HCT116 (cell line): ENCODE data around the gene DDX10. TPM values are rescaled to one million over a fixed set of nuclear protein-coding genes. Genes with fewer than 3 reads are reported as not detected.

Source experiments
- ATAC-seq: fragments of 200-7000 bp; cut with Tn5 transposase; 2 replicates; pipeline ENCODE4 v1.9.1; 2020; ENCODE audit warnings: mild to moderate bottlenecking, moderate library complexity
- BruUV-seq: library from RNA; stranded (reverse); fragments of 400-500 nt; replicated peaks from 2 replicates; lab custom pipeline; 2021; lab: Mats Ljungman, UMichigan
- CTCF ChIA-PET: fragments of 300-600 bp; sonication (Branson Sonifier 250); formaldehyde crosslinking; loops from one replicate; lab custom pipeline; 2021; ENCODE audit warnings: antibody characterized with exemption; lab: Charles Lee
- POLR2A ChIA-PET: fragments of 300-600, 350-600 bp; sonication (Branson Sonifier 250); formaldehyde crosslinking; loops from one replicate; lab custom pipeline; 2021; ENCODE audit warnings: antibody characterized with exemption; lab: Charles Lee
- RAD21 ChIA-PET, 2 experiments: fragments of 300-600 bp; sonication (Branson Sonifier 250); formaldehyde crosslinking; loops; one replicate each; lab custom pipeline; 2023; ENCODE audit warnings: low total read pairs in 2 of 2; ENCODE audit not compliant: uncharacterized antibody in 2 of 2, unreplicated experiment in 2 of 2, low non-redundant PET in 1 of 2; lab: Charles Lee
- DNase-seq: peaks from one replicate; pipeline ENCODE4 v3.0.0-alpha.2; 2010; ENCODE audit warnings: low read depth, low spot score
- H2AFZ ChIP-seq: fragments of 200-600 bp; shearing (Covaris generic), sonication (generic); 2 replicates; pipeline ENCODE4 v1.6.1; 2017; ENCODE audit warnings: low read depth, mixed run types, mixed read lengths, antibody characterized with exemption, low read length; ENCODE audit not compliant: poor library complexity, severe bottlenecking
- H3K27ac ChIP-seq: 2 replicates; pipeline ENCODE4 v1.5.1; 2012; ENCODE audit warnings: low read depth, low read length
- H3K27me3 ChIP-seq: fragments of 200-600 bp; sonication (generic); 2 replicates; pipeline ENCODE4 v1.6.1; 2016; ENCODE audit warnings: mixed run types, low read length, mixed read lengths; ENCODE audit not compliant: insufficient read depth
- H3K36me3 ChIP-seq, 2 experiments: fragments of 200-500 bp in 1 of 2; fragments of 200-600 bp in 1 of 2; sonication (Bioruptor generic) in 1 of 2; sonication (generic) in 1 of 2; 2 replicates each; pipeline versions ENCODE4 v1.5.1 to v1.6.1; 2014 to 2016; ENCODE audit warnings: low read length in 2 of 2, inconsistent platforms in 1 of 2, mixed read lengths in 1 of 2, mixed run types in 1 of 2; ENCODE audit not compliant: insufficient read depth in 2 of 2, control insufficient read depth in 1 of 2
- H3K4me1 ChIP-seq, 2 experiments: fragments of 200-600 bp in 1 of 2; sonication (generic) in 1 of 2; 2 replicates each; pipeline versions ENCODE4 v1.5.1 to v1.6.1; 2012 to 2017; ENCODE audit warnings: low read length in 2 of 2, inconsistent platforms in 1 of 2, mild to moderate bottlenecking in 1 of 2, mixed read lengths in 1 of 2, mixed run types in 1 of 2, moderate library complexity in 1 of 2; ENCODE audit not compliant: insufficient read depth in 2 of 2, control insufficient read depth in 1 of 2
- H3K4me2 ChIP-seq: fragments of 200-600 bp; sonication (generic); 2 replicates; pipeline ENCODE4 v1.6.1; 2017; ENCODE audit warnings: mixed run types, low read length, mixed read lengths
- H3K4me3 ChIP-seq, 2 experiments: fragments of 200-600 bp in 1 of 2; sonication (generic) in 1 of 2; replicated peaks in 1 of 2; 2 replicates each; pipeline ENCODE4 v1.5.1; 2011 to 2016; ENCODE audit warnings: low read length in 2 of 2, control low read depth in 1 of 2, low read depth in 1 of 2, mild to moderate bottlenecking in 1 of 2, mixed read lengths in 1 of 2, mixed run types in 1 of 2
- H3K79me2 ChIP-seq: fragments of 200-600 bp; sonication (generic); 2 replicates; pipeline ENCODE4 v1.6.1; 2017; ENCODE audit warnings: mild to moderate bottlenecking, mixed run types, low read length, moderate library complexity, mixed read lengths; ENCODE audit not compliant: insufficient read depth
- H3K9ac ChIP-seq: fragments of 200-600 bp; sonication (generic); 2 replicates; pipeline ENCODE4 v1.6.1; 2016; ENCODE audit warnings: low read length, mixed read lengths
- H3K9me2 ChIP-seq: fragments of 200-600 bp; sonication (generic), shearing (Covaris generic); 2 replicates; pipeline ENCODE4 v1.6.1; 2017; ENCODE audit warnings: mixed run types, mild to moderate bottlenecking, moderate library complexity; ENCODE audit not compliant: insufficient read depth
- H3K9me3 ChIP-seq, 2 experiments: fragments of 200-500 bp in 1 of 2; fragments of 200-600 bp in 1 of 2; sonication (Bioruptor generic) in 1 of 2; sonication (generic) in 1 of 2; 2 replicates each; pipeline ENCODE4 v1.6.1; 2014 to 2017; ENCODE audit warnings: low read length in 2 of 2, mixed read lengths in 2 of 2, inconsistent platforms in 1 of 2, low read depth in 1 of 2, mild to moderate bottlenecking in 1 of 2, mixed run types in 1 of 2, moderate library complexity in 1 of 2; ENCODE audit not compliant: control insufficient read depth in 1 of 2, insufficient read depth in 1 of 2
- H4K20me1 ChIP-seq: fragments of 200-600 bp; sonication (generic), shearing (Covaris generic); 2 replicates; pipeline ENCODE4 v1.6.1; 2017; ENCODE audit warnings: mixed run types, mild to moderate bottlenecking, moderate library complexity; ENCODE audit not compliant: insufficient read depth
- ATF3 ChIP-seq: IDR thresholded peaks from 2 replicates; pipeline ENCODE4 v1.6.1; 2012
- ELF1 ChIP-seq: IDR thresholded peaks from 2 replicates; pipeline ENCODE4 v1.6.1; 2012; ENCODE audit warnings: low read depth, borderline replicate concordance
- POLR2A ChIP-seq: IDR thresholded peaks from 2 replicates; pipeline ENCODE4 v1.7.0; 2011; ENCODE audit warnings: borderline replicate concordance; ENCODE audit not compliant: insufficient read depth, insufficient read length; ENCODE audit errors: extremely low read depth
- ZFX ChIP-seq: fragments of 450-650 bp; IDR thresholded peaks from 2 replicates; pipeline ENCODE4 v1.6.1; 2017
- ZNF274 ChIP-seq: fragments of 200-500 bp; sonication (Bioruptor generic); IDR thresholded peaks from 2 replicates; pipeline ENCODE4 v1.6.1; 2014; ENCODE audit warnings: mild to moderate bottlenecking, low read depth, low read length, inconsistent platforms
- intact Hi-C: fragments of 100-400 bp; cut with micrococcal nuclease; formaldehyde crosslinking; loops from 2 replicates; pipeline ENCODE4 v1.10.0; 2022
- total RNA-seq: library from RNA; stranded (reverse); gene quantifications from one replicate; pipeline ENCODE4 v1.2.1, GENCODE V29; 2021; ENCODE audit not compliant: unreplicated experiment
- TF ChIP-seq, protein P1 (sequence below): IDR thresholded peaks from 2 replicates; pipeline ENCODE4 v1.6.1; 2012; ENCODE audit warnings: low read depth
- TF ChIP-seq, protein P2 (sequence below): IDR thresholded peaks from 2 replicates; pipeline ENCODE4 v1.6.1; 2012

The DDX10 gene
- total RNA-seq, 1 experiment from 2014 or later: 66.5 TPM

GRCh38 chr11:108836541-108836940, 171.7 kb downstream of the DDX10 start:
- POLR2A ChIA-PET: no interaction called here
- H3K4me3 ChIP-seq: no peak overlapping the region
- H3K79me2 ChIP-seq: peaks cover 16% of the 10 kb centered on the region
- TF ChIP-seq, protein P1, sequence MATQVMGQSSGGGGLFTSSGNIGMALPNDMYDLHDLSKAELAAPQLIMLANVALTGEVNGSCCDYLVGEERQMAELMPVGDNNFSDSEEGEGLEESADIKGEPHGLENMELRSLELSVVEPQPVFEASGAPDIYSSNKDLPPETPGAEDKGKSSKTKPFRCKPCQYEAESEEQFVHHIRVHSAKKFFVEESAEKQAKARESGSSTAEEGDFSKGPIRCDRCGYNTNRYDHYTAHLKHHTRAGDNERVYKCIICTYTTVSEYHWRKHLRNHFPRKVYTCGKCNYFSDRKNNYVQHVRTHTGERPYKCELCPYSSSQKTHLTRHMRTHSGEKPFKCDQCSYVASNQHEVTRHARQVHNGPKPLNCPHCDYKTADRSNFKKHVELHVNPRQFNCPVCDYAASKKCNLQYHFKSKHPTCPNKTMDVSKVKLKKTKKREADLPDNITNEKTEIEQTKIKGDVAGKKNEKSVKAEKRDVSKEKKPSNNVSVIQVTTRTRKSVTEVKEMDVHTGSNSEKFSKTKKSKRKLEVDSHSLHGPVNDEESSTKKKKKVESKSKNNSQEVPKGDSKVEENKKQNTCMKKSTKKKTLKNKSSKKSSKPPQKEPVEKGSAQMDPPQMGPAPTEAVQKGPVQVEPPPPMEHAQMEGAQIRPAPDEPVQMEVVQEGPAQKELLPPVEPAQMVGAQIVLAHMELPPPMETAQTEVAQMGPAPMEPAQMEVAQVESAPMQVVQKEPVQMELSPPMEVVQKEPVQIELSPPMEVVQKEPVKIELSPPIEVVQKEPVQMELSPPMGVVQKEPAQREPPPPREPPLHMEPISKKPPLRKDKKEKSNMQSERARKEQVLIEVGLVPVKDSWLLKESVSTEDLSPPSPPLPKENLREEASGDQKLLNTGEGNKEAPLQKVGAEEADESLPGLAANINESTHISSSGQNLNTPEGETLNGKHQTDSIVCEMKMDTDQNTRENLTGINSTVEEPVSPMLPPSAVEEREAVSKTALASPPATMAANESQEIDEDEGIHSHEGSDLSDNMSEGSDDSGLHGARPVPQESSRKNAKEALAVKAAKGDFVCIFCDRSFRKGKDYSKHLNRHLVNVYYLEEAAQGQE: no peak
- TF ChIP-seq ELF1 (no peak), ZNF274 (no peak), ATF3 (no peak), POLR2A (no peak), ZFX (no peak)
- TF ChIP-seq, protein P2, sequence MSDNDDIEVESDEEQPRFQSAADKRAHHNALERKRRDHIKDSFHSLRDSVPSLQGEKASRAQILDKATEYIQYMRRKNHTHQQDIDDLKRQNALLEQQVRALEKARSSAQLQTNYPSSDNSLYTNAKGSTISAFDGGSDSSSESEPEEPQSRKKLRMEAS: no peak
- no peak overlapping the region for H2AFZ ChIP-seq
- ATAC-seq: no peak
- no peaks in the 10 kb centered on the region for H3K27me3 ChIP-seq
- CTCF ChIA-PET: interaction anchor here (1.3 kb wide), 1 partner anchor 10 kb away, joined by 4 read pairs; no protein-coding TSS in a partner anchor
- intact Hi-C loops: no loop called here
- H3K27ac ChIP-seq: no peak overlapping the region
- no peak for DNase-seq
- H3K9me3 ChIP-seq: no peaks in the 10 kb centered on the region
- BruUV-seq: no TSS peak
- H3K9me2 ChIP-seq: no peaks in the 10 kb centered on the region
- no peaks in the 10 kb centered on the region for H4K20me1 ChIP-seq
- 0 out of 4 replicates have a peak, but pooled peaks cover 0 to 2% of the 10 kb centered on the region in 2 experiments for H3K36me3 ChIP-seq
- H3K4me2 ChIP-seq: no peak overlapping the region
- H3K9ac ChIP-seq: no peak overlapping the region
- peaks cover 0 to 5% of the 10 kb centered on the region in 2 experiments; a peak in 2 of 4 replicates for H3K4me1 ChIP-seq
- RAD21 ChIA-PET: no interaction called here
